OCI-LY1 (cell line): Measurements from ENCODE around the gene DPAGT1.

Source experiments
- CTCF ChIP-seq: fragments of 200-600 bp; sonication (generic), shearing (Covaris generic); IDR thresholded peaks from 2 replicates; pipeline ENCODE4 v1.5.1; 2017; ENCODE audit warnings: mild to moderate bottlenecking, antibody characterized with exemption, low read length, moderate library complexity, mixed read lengths
- EZH2 ChIP-seq: fragments of 200-600 bp; sonication (generic), shearing (Covaris generic); IDR thresholded peaks from 2 replicates; pipeline ENCODE4 v1.8.0; 2017; ENCODE audit warnings: borderline replicate concordance, mixed run types, mild to moderate bottlenecking, antibody characterized with exemption, low read length, moderate library complexity, mixed read lengths

- no peak for TF ChIP-seq CTCF
- TF ChIP-seq EZH2, result no peak
Measured at GRCh38 chr11:119118227-119118626, 16.6 kb upstream of the DPAGT1 start.
